ENCODE data around the gene VNN1. TPM values are rescaled to one million over a fixed set of nuclear protein-coding genes. Genes with fewer than 3 reads are reported as not detected.

Gene VNN1
- total RNA-seq, 1 donor from 2014 or later = 10.0 TPM

DNA sequence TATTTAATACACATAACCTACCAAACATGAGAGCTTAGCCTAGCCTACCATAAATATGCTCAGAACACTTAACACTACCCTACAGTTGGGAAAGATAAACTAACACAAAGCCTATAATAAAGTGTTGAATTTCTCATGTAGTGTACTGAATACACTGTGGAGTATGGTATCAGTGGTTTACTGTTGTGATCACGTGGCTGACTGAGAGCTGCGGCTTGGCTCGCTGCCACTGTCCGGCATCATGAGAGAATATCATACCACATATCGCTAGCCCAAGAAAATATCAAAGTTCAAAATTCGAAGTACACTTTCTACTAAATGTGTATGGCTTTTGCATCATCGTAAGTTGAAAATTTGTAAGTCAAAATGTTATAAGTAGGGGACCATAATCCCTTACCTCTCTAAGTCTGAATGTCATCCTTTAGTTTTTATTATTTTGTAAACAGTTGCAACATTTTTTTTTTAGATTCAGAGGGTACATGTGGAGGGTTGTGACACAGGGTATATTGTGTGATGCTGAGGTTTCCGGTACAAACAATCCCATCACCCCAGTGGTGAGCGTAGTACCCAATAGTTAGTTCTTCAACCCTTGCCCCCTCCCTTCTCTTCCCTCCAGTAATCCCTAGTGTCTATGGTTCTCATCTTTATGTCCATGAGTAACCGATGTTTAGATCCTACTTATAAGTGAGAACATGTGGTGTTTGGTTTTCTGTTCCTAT lies 40.3 kb downstream of the VNN1 start:
- Histone ChIP-seq H3K27me3 (ENCODE audit: low read depth) (no peaks in the 10 kb centered on the region), H3K27ac (no peak overlapping the region), H3K4me3 (no peak overlapping the region), H3K9me3 (no peaks in the 10 kb centered on the region), H3K36me3 (no peaks in the 10 kb centered on the region), H3K4me1 (no peaks in the 10 kb centered on the region)
- ATAC-seq = peak in 1 of 2 donors; percentile 41
- TF ChIP-seq, protein P1, sequence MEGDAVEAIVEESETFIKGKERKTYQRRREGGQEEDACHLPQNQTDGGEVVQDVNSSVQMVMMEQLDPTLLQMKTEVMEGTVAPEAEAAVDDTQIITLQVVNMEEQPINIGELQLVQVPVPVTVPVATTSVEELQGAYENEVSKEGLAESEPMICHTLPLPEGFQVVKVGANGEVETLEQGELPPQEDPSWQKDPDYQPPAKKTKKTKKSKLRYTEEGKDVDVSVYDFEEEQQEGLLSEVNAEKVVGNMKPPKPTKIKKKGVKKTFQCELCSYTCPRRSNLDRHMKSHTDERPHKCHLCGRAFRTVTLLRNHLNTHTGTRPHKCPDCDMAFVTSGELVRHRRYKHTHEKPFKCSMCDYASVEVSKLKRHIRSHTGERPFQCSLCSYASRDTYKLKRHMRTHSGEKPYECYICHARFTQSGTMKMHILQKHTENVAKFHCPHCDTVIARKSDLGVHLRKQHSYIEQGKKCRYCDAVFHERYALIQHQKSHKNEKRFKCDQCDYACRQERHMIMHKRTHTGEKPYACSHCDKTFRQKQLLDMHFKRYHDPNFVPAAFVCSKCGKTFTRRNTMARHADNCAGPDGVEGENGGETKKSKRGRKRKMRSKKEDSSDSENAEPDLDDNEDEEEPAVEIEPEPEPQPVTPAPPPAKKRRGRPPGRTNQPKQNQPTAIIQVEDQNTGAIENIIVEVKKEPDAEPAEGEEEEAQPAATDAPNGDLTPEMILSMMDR (IDR thresholded peaks at IDR 0.05) = no peak
- intact Hi-C loops (cut with DNase I) = loop anchor here (10.0 kb wide), 1 partner anchor 91 kb away; no protein-coding TSS in a partner anchor
- DNase-seq = no peak

DNA sequence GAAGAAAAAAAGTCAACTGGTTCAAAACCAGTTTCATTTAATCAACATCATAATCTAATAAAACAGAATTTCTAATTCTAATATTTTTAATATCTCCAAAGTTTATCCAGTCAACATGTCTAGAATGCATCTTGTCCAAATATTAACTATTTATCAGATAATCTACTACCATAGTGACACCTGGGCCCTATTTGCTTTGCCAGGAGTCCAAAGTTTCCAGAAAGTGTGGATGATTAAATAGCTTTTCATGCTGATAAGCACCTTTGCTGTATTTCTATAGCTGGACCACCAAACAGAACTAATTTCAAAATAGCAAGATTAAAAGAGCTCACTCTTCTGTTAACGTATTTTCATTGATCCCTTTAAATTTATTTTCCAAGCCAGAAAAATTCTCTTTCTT lies 42.6 kb downstream of the VNN1 start:
- H3K4me1 ChIP-seq = no peaks in the 10 kb centered on the region
- H3K4me3 ChIP-seq = no peak overlapping the region
- TF ChIP-seq, protein P1 (IDR thresholded peaks at IDR 0.05) = no peak
- no peaks in the 10 kb centered on the region for H3K27me3 ChIP-seq (ENCODE audit: low read depth)
- H3K36me3 ChIP-seq = no peaks in the 10 kb centered on the region
- no peak overlapping the region for H3K27ac ChIP-seq
- ATAC-seq = no peak
- intact Hi-C loops (cut with DNase I) = loop anchor here (10.0 kb wide), 1 partner anchor 94 kb away; no protein-coding TSS in a partner anchor
- DNase-seq = no peak
- H3K9me3 ChIP-seq = no peaks in the 10 kb centered on the region

DNA sequence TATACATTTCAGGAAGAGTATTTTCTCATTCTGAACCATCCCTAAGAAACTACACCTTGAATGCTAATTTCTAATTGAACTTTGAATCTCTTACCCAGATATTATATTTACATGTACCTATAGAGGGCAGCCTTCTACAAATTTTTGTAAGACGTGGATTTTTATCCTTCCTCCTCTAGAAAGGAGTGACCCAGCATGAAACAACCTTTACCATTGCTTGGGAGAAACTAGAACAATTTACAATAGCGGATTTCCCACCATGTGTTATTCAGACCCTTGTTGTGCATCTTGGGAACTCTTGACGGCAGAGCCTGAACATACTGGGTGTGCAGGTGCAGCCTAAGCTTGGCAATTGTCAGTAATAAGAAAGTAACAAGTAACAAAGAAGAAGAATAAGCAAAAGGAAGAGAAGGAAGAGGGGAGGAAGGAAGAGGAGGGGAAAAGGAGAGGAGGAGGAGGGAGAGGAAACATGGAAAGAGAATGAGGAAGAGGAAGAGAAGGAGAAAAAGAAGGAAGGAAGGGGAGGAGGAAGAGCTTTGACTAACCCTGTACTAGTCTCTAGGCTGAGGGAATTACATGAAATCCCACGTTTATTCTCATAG lies 44.1 kb downstream of the VNN1 start:
- Histone ChIP-seq H3K4me3 (no peak overlapping the region), H3K36me3 (no peaks in the 10 kb centered on the region), H3K9me3 (no peaks in the 10 kb centered on the region), H3K27ac (no peak overlapping the region), H3K27me3 (ENCODE audit: low read depth) (no peaks in the 10 kb centered on the region), H3K4me1 (no peaks in the 10 kb centered on the region)
- ATAC-seq (peak; percentile 75 to 89), DNase-seq (no peak)
- intact Hi-C loops (cut with DNase I) = loop anchor here (10.0 kb wide), 1 partner anchor 95 kb away; no protein-coding TSS in a partner anchor
- TF ChIP-seq, protein P1 (IDR thresholded peaks at IDR 0.05) = peak; percentile 59

DNA sequence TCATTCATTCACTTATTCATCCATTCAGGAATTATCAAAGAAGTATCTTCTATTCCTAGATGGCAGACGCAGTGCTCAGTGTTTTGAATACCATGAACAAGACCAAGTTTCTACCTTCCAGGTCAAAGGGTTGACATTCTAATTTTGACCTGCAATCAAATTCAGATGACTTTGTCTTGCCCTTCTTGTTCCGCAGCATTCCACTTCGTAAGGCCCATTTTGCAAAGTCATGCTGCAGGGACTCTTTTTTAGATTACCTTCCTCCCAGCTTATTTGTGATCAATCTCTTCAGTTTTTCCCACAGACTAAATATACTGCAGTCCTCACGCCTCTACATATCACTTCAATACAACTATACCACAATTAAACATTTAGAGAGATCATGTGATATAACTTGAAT lies 47.7 kb downstream of the VNN1 start:
- no peak overlapping the region for H3K4me3 ChIP-seq
- H3K27me3 ChIP-seq (ENCODE audit: low read depth) = no peaks in the 10 kb centered on the region
- ATAC-seq (no peak), DNase-seq (no peak)
- no peak overlapping the region for H3K27ac ChIP-seq
- H3K4me1 ChIP-seq = no peaks in the 10 kb centered on the region
- intact Hi-C loops (cut with DNase I) = no loop called here
- no peaks in the 10 kb centered on the region for H3K36me3 ChIP-seq
- no peaks in the 10 kb centered on the region for H3K9me3 ChIP-seq
- TF ChIP-seq, protein P1 (IDR thresholded peaks at IDR 0.05) = no peak

DNA sequence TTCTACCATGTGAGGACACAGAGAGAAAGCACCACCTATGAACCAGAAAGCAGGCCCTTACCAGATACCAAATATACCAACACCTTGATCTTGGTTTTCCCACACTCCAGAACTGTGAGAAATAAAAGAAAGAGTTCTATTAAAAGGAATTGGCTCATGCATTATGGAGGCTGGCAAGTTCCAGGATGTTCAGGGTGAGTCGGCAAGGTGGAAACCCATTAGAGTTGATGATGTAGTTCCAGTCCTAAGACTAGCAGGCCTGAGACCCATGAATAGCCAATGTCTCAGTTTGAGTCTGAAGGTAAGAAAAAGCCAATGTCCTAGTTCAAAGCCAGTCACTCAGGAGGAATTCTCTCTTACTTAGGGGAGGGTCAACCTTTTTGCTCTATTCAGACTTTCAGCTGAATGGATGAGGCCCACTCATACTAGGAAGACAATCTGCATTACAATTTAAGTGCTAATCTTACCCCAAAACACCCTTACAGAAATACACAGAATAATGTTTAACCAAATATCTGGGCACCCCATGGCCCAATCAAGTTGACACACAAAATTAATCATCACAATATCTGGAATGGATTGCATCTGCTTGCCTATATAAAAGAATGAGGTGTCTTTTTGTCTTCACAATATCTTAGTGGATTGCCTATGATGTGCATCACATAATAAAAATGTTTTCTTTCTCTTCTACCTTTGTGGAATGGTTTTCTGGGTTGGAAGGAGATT lies 49.4 kb downstream of the VNN1 start:
- intact Hi-C loops (cut with DNase I) = no loop called here
- Histone ChIP-seq H3K9me3 (no peaks in the 10 kb centered on the region), H3K4me1 (no peaks in the 10 kb centered on the region), H3K4me3 (no peak overlapping the region), H3K27me3 (ENCODE audit: low read depth) (no peaks in the 10 kb centered on the region), H3K27ac (no peak overlapping the region), H3K36me3 (no peaks in the 10 kb centered on the region)
- ATAC-seq (no peak), DNase-seq (no peak)
- TF ChIP-seq, protein P1 (IDR thresholded peaks at IDR 0.05) = no peak
